GM18502 (cell line): ENCODE results near the gene ASPSCR1.

ENCODE experiments used
- ATAC-seq: cut with Tn5 transposase; IDR thresholded peaks from one replicate; pipeline ENCODE4 v1.9.1; 2021; ENCODE audit warnings: mild to moderate bottlenecking; ENCODE audit not compliant: unreplicated experiment, poor library complexity

Gene ASPSCR1

GRCh38 chr17:82010575-82011525 lies 33.4 kb downstream of the ASPSCR1 start:
- no peak for ATAC-seq

- no peak for ATAC-seq
Measured at GRCh38 chr17:82011617-82012187, 34.3 kb downstream of the ASPSCR1 start.

- ATAC-seq, result no peak
Measured at GRCh38 chr17:82012261-82012639, 34.8 kb downstream of the ASPSCR1 start.

GRCh38 chr17:82012640-82013295 lies 35.3 kb downstream of the ASPSCR1 start:
- ATAC-seq, result no peak

- no peak for ATAC-seq
Measured at GRCh38 chr17:82013341-82013740, 35.9 kb downstream of the ASPSCR1 start.

- no peak for ATAC-seq
Measured at GRCh38 chr17:82013772-82014321, 36.4 kb downstream of the ASPSCR1 start.

GRCh38 chr17:82014432-82014831 lies 37.0 kb downstream of the ASPSCR1 start:
- ATAC-seq, result no peak

- ATAC-seq, result no peak
Measured at GRCh38 chr17:82014971-82015310, 37.5 kb downstream of the ASPSCR1 start.

- ATAC-seq, result no peak
Measured at GRCh38 chr17:82015311-82015971, 38.0 kb downstream of the ASPSCR1 start.

GRCh38 chr17:82016061-82016874 lies 38.8 kb downstream of the ASPSCR1 start:
- ATAC-seq, result no peak

- no peak for ATAC-seq
Measured at GRCh38 chr17:82016875-82017459, 39.5 kb downstream of the ASPSCR1 start.

GRCh38 chr17:82017612-82018151 lies 40.3 kb downstream of the ASPSCR1 start:
- ATAC-seq, result no peak

GRCh38 chr17:82018152-82018988 lies 40.9 kb downstream of the ASPSCR1 start:
- ATAC-seq, result no peak

GRCh38 chr17:82018989-82019689 lies 41.7 kb downstream of the ASPSCR1 start:
- ATAC-seq, result no peak

- no peak for ATAC-seq
Measured at GRCh38 chr17:82019690-82020571, 42.5 kb downstream of the ASPSCR1 start.

- ATAC-seq, result no peak
Measured at GRCh38 chr17:82020572-82021106, 43.2 kb downstream of the ASPSCR1 start.
